SK-N-SH treated with all-trans-retinoic acid at 6 μM for 48 hours (cell line): ENCODE data around the gene ZNHIT2.

ENCODE experiments used
- ATAC-seq: fragments of 200-7000 bp; cut with Tn5 transposase; 3 replicates; pipeline ENCODE4 v1.9.1; 2020; ENCODE audit warnings: mild to moderate bottlenecking, moderate library complexity
- ARNTL ChIP-seq: fragments of 450-650 bp; formaldehyde crosslinking; IDR thresholded peaks from 2 replicates; pipeline ENCODE4 v1.5.0; 2020; ENCODE audit warnings: low read depth, mild to moderate bottlenecking, moderate library complexity, borderline replicate concordance
- CSDC2 ChIP-seq: fragments of 250-450 bp; sonication (Bioruptor Pico); IDR thresholded peaks from 2 replicates; pipeline ENCODE4 v1.5.0; 2020; ENCODE audit warnings: mild to moderate bottlenecking, moderate library complexity
- ESRRG ChIP-seq: fragments of 250-450 bp; sonication (Bioruptor Pico); IDR thresholded peaks from 2 replicates; pipeline ENCODE4 v1.6.1; 2021; ENCODE audit warnings: mild to moderate bottlenecking
- GLIS3 ChIP-seq: fragments of 250-450 bp; sonication (Bioruptor Pico); IDR thresholded peaks from 2 replicates; pipeline ENCODE4 v1.5.0; 2020; ENCODE audit warnings: mild to moderate bottlenecking, moderate library complexity
- ISL1 ChIP-seq: fragments of 250-450 bp; sonication (Bioruptor Pico); IDR thresholded peaks from 2 replicates; pipeline ENCODE4 v2.1.2; 2022; ENCODE audit warnings: mild to moderate bottlenecking, moderate library complexity
- RARB ChIP-seq: fragments of 250-450 bp; sonication (Bioruptor Pico); IDR thresholded peaks from 2 replicates; pipeline ENCODE4 v1.8.0; 2021; ENCODE audit warnings: mild to moderate bottlenecking, moderate library complexity
- TCF4 ChIP-seq: fragments of 250-450 bp; sonication (Bioruptor Pico); IDR thresholded peaks from 2 replicates; pipeline ENCODE4 v1.8.0; 2021; ENCODE audit warnings: mild to moderate bottlenecking, moderate library complexity, borderline replicate concordance
- TOX ChIP-seq: fragments of 250-450 bp; sonication (Bioruptor Pico); IDR thresholded peaks from 2 replicates; pipeline ENCODE4 v1.8.0; 2021; ENCODE audit warnings: mild to moderate bottlenecking, moderate library complexity, borderline replicate concordance
- ZFP3 ChIP-seq: fragments of 250-450 bp; sonication (Bioruptor Pico); IDR thresholded peaks from 2 replicates; pipeline ENCODE4 v1.5.0; 2020; ENCODE audit warnings: mild to moderate bottlenecking, moderate library complexity
- ZNF565 ChIP-seq: fragments of 450-650 bp; formaldehyde crosslinking; conservative IDR thresholded peaks from 2 replicates; pipeline ENCODE4 v1.5.0; 2020; ENCODE audit warnings: low read depth, mild to moderate bottlenecking, moderate library complexity
- ZNF70 ChIP-seq: fragments of 450-650 bp; formaldehyde crosslinking; IDR thresholded peaks from 2 replicates; pipeline ENCODE4 v1.5.0; 2020; ENCODE audit warnings: mild to moderate bottlenecking, moderate library complexity
- ZNF8 ChIP-seq: fragments of 450-650 bp; formaldehyde crosslinking; IDR thresholded peaks from 2 replicates; pipeline ENCODE4 v1.5.0; 2020; ENCODE audit warnings: mild to moderate bottlenecking, moderate library complexity
- TF ChIP-seq, protein P1 (sequence below): fragments of 250-450 bp; sonication (Bioruptor Pico); IDR thresholded peaks from 2 replicates; pipeline ENCODE4 v1.8.0; 2020; ENCODE audit warnings: mild to moderate bottlenecking, moderate library complexity, borderline replicate concordance
- TF ChIP-seq, protein P2 (sequence below): fragments of 250-450 bp; sonication (Bioruptor Pico); IDR thresholded peaks from 2 replicates; pipeline ENCODE4 v1.5.1; 2020; ENCODE audit warnings: low read depth, mild to moderate bottlenecking, moderate library complexity
- TF ChIP-seq, protein P3 (sequence below): fragments of 250-450 bp; sonication (Bioruptor Pico); IDR thresholded peaks from 2 replicates; pipeline ENCODE4 v1.5.1; 2021; ENCODE audit warnings: mild to moderate bottlenecking, moderate library complexity
- TF ChIP-seq, protein P4 (sequence below): fragments of 250-450 bp; sonication (Bioruptor Pico); IDR thresholded peaks from 2 replicates; pipeline ENCODE4 v1.8.0; 2021; ENCODE audit warnings: low read depth, mild to moderate bottlenecking, moderate library complexity, borderline replicate concordance
- TF ChIP-seq, protein P5 (sequence below): fragments of 250-450 bp; sonication (Bioruptor Pico); IDR thresholded peaks from 2 replicates; pipeline ENCODE4 v1.5.0; 2020; ENCODE audit warnings: mild to moderate bottlenecking, moderate library complexity

The ZNHIT2 gene

DNA sequence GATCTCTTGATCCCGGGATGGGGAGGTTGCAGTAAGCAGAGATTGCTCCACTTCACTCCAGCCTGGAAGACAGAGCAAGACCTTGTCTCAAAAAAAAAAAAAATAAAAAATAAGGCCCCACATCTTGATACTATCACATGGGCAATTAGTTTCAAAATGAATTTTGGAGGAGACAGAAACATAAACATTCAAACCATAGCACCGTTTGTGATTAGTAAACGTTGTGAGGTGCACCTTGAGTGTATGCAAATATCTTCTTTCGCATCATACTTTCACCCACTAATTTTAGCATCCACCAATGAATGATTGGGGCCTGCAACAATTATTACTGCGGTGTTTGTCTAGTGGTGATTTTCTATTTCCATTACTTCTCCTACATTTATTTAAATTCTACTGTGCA lies 41.5 kb upstream of the ZNHIT2 start:
- TF ChIP-seq, protein P1, sequence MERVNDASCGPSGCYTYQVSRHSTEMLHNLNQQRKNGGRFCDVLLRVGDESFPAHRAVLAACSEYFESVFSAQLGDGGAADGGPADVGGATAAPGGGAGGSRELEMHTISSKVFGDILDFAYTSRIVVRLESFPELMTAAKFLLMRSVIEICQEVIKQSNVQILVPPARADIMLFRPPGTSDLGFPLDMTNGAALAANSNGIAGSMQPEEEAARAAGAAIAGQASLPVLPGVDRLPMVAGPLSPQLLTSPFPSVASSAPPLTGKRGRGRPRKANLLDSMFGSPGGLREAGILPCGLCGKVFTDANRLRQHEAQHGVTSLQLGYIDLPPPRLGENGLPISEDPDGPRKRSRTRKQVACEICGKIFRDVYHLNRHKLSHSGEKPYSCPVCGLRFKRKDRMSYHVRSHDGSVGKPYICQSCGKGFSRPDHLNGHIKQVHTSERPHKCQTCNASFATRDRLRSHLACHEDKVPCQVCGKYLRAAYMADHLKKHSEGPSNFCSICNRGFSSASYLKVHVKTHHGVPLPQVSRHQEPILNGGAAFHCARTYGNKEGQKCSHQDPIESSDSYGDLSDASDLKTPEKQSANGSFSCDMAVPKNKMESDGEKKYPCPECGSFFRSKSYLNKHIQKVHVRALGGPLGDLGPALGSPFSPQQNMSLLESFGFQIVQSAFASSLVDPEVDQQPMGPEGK (CRISPR knock-in tag) = no peak
- TF ChIP-seq ESRRG (CRISPR knock-in tag) (no peak), TOX (no peak), RARB (CRISPR knock-in tag) (no peak), ZNF8 (no peak), CSDC2 (CRISPR knock-in tag) (no peak), ZFP3 (no peak), TCF4 (CRISPR knock-in tag) (no peak), ZNF70 (CRISPR knock-in tag) (no peak), ZNF565 (no peak), GLIS3 (CRISPR knock-in tag) (no peak)
- TF ChIP-seq, protein P2, sequence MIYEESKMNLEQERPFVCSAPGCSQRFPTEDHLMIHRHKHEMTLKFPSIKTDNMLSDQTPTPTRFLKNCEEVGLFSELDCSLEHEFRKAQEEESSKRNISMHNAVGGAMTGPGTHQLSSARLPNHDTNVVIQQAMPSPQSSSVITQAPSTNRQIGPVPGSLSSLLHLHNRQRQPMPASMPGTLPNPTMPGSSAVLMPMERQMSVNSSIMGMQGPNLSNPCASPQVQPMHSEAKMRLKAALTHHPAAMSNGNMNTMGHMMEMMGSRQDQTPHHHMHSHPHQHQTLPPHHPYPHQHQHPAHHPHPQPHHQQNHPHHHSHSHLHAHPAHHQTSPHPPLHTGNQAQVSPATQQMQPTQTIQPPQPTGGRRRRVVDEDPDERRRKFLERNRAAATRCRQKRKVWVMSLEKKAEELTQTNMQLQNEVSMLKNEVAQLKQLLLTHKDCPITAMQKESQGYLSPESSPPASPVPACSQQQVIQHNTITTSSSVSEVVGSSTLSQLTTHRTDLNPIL (CRISPR knock-in tag) = no peak
- TF ChIP-seq, protein P3, sequence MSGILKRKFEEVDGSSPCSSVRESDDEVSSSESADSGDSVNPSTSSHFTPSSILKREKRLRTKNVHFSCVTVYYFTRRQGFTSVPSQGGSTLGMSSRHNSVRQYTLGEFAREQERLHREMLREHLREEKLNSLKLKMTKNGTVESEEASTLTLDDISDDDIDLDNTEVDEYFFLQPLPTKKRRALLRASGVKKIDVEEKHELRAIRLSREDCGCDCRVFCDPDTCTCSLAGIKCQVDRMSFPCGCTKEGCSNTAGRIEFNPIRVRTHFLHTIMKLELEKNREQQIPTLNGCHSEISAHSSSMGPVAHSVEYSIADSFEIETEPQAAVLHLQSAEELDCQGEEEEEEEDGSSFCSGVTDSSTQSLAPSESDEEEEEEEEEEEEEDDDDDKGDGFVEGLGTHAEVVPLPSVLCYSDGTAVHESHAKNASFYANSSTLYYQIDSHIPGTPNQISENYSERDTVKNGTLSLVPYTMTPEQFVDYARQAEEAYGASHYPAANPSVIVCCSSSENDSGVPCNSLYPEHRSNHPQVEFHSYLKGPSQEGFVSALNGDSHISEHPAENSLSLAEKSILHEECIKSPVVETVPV = no peak
- TF ChIP-seq, protein P4, sequence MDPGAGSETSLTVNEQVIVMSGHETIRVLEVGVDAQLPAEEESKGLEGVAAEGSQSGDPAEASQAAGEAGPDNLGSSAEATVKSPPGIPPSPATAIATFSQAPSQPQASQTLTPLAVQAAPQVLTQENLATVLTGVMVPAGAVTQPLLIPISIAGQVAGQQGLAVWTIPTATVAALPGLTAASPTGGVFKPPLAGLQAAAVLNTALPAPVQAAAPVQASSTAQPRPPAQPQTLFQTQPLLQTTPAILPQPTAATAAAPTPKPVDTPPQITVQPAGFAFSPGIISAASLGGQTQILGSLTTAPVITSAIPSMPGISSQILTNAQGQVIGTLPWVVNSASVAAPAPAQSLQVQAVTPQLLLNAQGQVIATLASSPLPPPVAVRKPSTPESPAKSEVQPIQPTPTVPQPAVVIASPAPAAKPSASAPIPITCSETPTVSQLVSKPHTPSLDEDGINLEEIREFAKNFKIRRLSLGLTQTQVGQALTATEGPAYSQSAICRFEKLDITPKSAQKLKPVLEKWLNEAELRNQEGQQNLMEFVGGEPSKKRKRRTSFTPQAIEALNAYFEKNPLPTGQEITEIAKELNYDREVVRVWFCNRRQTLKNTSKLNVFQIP (CRISPR knock-in tag) = no peak
- TF ChIP-seq, protein P5, sequence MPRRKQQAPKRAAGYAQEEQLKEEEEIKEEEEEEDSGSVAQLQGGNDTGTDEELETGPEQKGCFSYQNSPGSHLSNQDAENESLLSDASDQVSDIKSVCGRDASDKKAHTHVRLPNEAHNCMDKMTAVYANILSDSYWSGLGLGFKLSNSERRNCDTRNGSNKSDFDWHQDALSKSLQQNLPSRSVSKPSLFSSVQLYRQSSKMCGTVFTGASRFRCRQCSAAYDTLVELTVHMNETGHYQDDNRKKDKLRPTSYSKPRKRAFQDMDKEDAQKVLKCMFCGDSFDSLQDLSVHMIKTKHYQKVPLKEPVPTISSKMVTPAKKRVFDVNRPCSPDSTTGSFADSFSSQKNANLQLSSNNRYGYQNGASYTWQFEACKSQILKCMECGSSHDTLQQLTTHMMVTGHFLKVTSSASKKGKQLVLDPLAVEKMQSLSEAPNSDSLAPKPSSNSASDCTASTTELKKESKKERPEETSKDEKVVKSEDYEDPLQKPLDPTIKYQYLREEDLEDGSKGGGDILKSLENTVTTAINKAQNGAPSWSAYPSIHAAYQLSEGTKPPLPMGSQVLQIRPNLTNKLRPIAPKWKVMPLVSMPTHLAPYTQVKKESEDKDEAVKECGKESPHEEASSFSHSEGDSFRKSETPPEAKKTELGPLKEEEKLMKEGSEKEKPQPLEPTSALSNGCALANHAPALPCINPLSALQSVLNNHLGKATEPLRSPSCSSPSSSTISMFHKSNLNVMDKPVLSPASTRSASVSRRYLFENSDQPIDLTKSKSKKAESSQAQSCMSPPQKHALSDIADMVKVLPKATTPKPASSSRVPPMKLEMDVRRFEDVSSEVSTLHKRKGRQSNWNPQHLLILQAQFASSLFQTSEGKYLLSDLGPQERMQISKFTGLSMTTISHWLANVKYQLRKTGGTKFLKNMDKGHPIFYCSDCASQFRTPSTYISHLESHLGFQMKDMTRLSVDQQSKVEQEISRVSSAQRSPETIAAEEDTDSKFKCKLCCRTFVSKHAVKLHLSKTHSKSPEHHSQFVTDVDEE (CRISPR knock-in tag) = no peak
- TF ChIP-seq, all 23 proteins: peak for 0
- no peak for ATAC-seq

DNA sequence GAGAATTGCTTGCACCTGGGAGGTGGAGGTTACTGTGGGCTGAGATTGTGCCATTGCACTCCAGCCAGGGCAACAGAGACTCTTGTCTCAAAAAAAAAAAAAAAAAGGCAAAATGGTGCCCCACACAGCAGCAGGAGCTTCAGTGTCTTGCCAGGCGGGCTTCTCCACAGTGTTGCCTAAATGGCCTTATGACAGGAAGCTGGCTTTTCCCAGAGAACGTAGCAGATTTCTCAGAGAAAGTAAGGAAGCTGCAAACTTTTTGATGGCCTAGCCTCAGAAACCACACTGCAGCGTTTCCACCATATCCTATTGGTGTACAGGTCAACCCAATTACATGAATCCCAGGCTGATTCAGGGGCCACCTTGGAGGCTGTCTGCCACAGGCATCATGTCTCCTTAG lies 39.8 kb upstream of the ZNHIT2 start:
- ATAC-seq = no peak
- no peak for TF ChIP-seq GLIS3 (CRISPR knock-in tag)
- TF ChIP-seq ARNTL (CRISPR knock-in tag) = no peak
- no peak for TF ChIP-seq ISL1 (CRISPR knock-in tag)
- TF ChIP-seq, protein P4 (CRISPR knock-in tag) = no peak
- TF ChIP-seq, protein P3 = no peak
- TF ChIP-seq CSDC2 (CRISPR knock-in tag) = no peak

DNA sequence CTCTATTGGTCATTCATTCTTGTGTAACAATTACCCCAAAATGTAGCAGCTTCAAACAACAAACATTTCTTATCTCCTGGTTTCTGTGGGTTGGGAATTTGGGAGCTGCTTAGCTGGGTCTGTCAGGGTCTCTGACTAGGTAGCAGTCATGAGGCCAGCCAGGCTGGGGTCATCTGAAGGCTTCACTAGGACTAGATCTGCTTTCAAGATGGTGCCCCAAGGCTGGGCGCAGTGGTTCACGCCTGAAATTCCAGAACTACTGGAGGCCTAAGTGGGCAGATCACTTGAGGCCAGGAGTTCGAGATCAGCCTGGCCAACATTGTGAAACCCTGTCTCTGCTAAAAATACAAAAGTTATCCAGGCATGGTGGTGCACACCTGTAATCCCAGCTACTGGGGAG lies 39.4 kb upstream of the ZNHIT2 start:
- ATAC-seq = no peak
- TF ChIP-seq, protein P1 (CRISPR knock-in tag) = no peak
- TF ChIP-seq ZNF565 (no peak), CSDC2 (CRISPR knock-in tag) (no peak), ESRRG (CRISPR knock-in tag) (no peak), ISL1 (CRISPR knock-in tag) (no peak)
- TF ChIP-seq, protein P4 (CRISPR knock-in tag) = no peak
- TF ChIP-seq, protein P5 (CRISPR knock-in tag) = no peak
